PC-9 (cell line): ENCODE data around the gene PIK3R3. TPM values are rescaled to one million over a fixed set of nuclear protein-coding genes. Genes with fewer than 3 reads are reported as not detected.

ENCODE experiments used
- BruUV-seq: library from RNA; stranded (reverse); fragments of 400-500 nt; replicated peaks from 2 replicates; lab custom pipeline; 2021; lab: Mats Ljungman, UMichigan
- CTCF ChIA-PET: fragments of 300-600 bp; sonication (Branson Sonifier 250); formaldehyde crosslinking; loops from one replicate; lab custom pipeline; 2022; ENCODE audit warnings: antibody characterized with exemption; lab: Charles Lee
- POLR2A ChIA-PET: fragments of 300-600 bp; sonication (Branson Sonifier 250); formaldehyde crosslinking; loops from one replicate; lab custom pipeline; 2022; ENCODE audit warnings: antibody characterized with exemption; ENCODE audit not compliant: unreplicated experiment; lab: Charles Lee
- DNase-seq, 2 experiments: peaks; one replicate each; pipeline versions ENCODE4 v3.0.0 to v3.0.0-alpha.2; 2015 to 2022; ENCODE audit warnings: mixed read lengths in 1 of 2
- H2AFZ ChIP-seq: fragments of 200-600 bp; sonication (generic); 2 replicates; pipeline ENCODE4 v1.8.1; 2017; ENCODE audit warnings: antibody characterized with exemption
- H3F3A ChIP-seq: fragments of 200-600 bp; sonication (generic); 2 replicates; pipeline ENCODE4 v1.8.1; 2017; ENCODE audit warnings: antibody characterized with exemption, mild to moderate bottlenecking, low read depth; ENCODE audit not compliant: insufficient read depth
- H3K27ac ChIP-seq: fragments of 200-600 bp; sonication (generic); 2 replicates; pipeline ENCODE4 v1.6.1; 2016; ENCODE audit warnings: mixed run types
- H3K27me3 ChIP-seq: fragments of 200-600 bp; sonication (generic); 2 replicates; pipeline ENCODE4 v1.6.1; 2016; ENCODE audit warnings: low read depth, mixed run types; ENCODE audit not compliant: insufficient read depth
- H3K36me3 ChIP-seq: fragments of 200-600 bp; sonication (generic); 2 replicates; pipeline ENCODE4 v1.6.1; 2016; ENCODE audit warnings: low read depth, mixed run types
- H3K4me1 ChIP-seq: fragments of 200-600 bp; sonication (generic); replicated peaks from 2 replicates; pipeline ENCODE4 v1.6.1; 2016; ENCODE audit warnings: mixed run types; ENCODE audit not compliant: insufficient read depth
- H3K4me2 ChIP-seq: fragments of 200-600 bp; sonication (generic); 2 replicates; pipeline ENCODE4 v1.6.1; 2017; ENCODE audit warnings: mixed run types
- H3K4me3 ChIP-seq: fragments of 200-600 bp; sonication (generic); 2 replicates; pipeline ENCODE4 v1.6.1; 2016; ENCODE audit warnings: mixed run types
- H3K79me2 ChIP-seq: fragments of 200-600 bp; sonication (generic); 2 replicates; pipeline ENCODE4 v1.6.1; 2017; ENCODE audit warnings: low read depth, mixed run types
- H3K9me2 ChIP-seq: fragments of 200-600 bp; sonication (generic); 2 replicates; pipeline ENCODE4 v1.8.1; 2017; ENCODE audit warnings: mild to moderate bottlenecking; ENCODE audit not compliant: insufficient read depth
- H3K9me3 ChIP-seq: fragments of 200-600 bp; sonication (generic); 2 replicates; pipeline ENCODE4 v1.8.1; 2016; ENCODE audit warnings: low read depth; ENCODE audit not compliant: insufficient read depth
- H4K20me1 ChIP-seq: fragments of 200-600 bp; sonication (generic); 2 replicates; pipeline ENCODE4 v1.8.1; 2017; ENCODE audit not compliant: insufficient read depth
- CTCF ChIP-seq: fragments of 200-600 bp; sonication (generic); conservative IDR thresholded peaks from 2 replicates; pipeline ENCODE4 v1.6.1; 2017; ENCODE audit warnings: mixed run types, antibody characterized with exemption, mild to moderate bottlenecking, moderate library complexity
- EZH2 ChIP-seq: fragments of 200-600 bp; sonication (generic); IDR thresholded peaks from 2 replicates; pipeline ENCODE4 v1.8.0; 2017; ENCODE audit warnings: antibody characterized with exemption, low read depth
- intact Hi-C: fragments of 100-400 bp; cut with micrococcal nuclease; formaldehyde crosslinking; loops from one replicate; pipeline ENCODE4 v1.10.0; 2022; ENCODE audit not compliant: unreplicated experiment
- total RNA-seq: library from RNA; stranded (reverse); gene quantifications from 2 replicates; pipeline ENCODE4 v1.2.3, GENCODE V29; 2021

Gene PIK3R3
- total RNA-seq, 1 experiment from 2014 or later = 44.2 TPM

GRCh38 chr1:46021046-46021996 lies 111.1 kb downstream of the PIK3R3 start:
- Histone ChIP-seq H3K4me3 (no peak overlapping the region), H3K36me3 (no peaks in the 10 kb centered on the region; the same call in 1 of the 2 replicates), H3K4me1 (no peaks in the 10 kb centered on the region), H3K79me2 (no peaks in the 10 kb centered on the region), H3K27ac (no peak overlapping the region), H3K27me3 (no peaks in the 10 kb centered on the region), H3K9me3 (no peaks in the 10 kb centered on the region), H2AFZ (no peak overlapping the region), H3K9me2 (no peaks in the 10 kb centered on the region), H4K20me1 (no peaks in the 10 kb centered on the region), H3K4me2 (no peak overlapping the region), H3F3A (no peaks in the 10 kb centered on the region)
- TF ChIP-seq EZH2 (no peak), CTCF (no peak)
- intact Hi-C loops = no loop called here
- POLR2A ChIA-PET = no interaction called here
- BruUV-seq = no TSS peak
- no peak for DNase-seq
- CTCF ChIA-PET = no interaction called here

- no peaks in the 10 kb centered on the region for H3K4me1 ChIP-seq
- no peaks in the 10 kb centered on the region; the same call in 1 of the 2 replicates for H3K36me3 ChIP-seq
- no peak overlapping the region for H3K4me3 ChIP-seq
- POLR2A ChIA-PET = no interaction called here
- H4K20me1 ChIP-seq = no peaks in the 10 kb centered on the region
- H2AFZ ChIP-seq = no peak overlapping the region
- intact Hi-C loops = no loop called here
- H3F3A ChIP-seq = no peaks in the 10 kb centered on the region
- no peak for DNase-seq
- H3K9me2 ChIP-seq = no peaks in the 10 kb centered on the region
- CTCF ChIA-PET = no interaction called here
- H3K27me3 ChIP-seq = no peaks in the 10 kb centered on the region
- no peaks in the 10 kb centered on the region for H3K79me2 ChIP-seq
- no peak overlapping the region for H3K4me2 ChIP-seq
- no TSS peak for BruUV-seq
- H3K9me3 ChIP-seq = no peaks in the 10 kb centered on the region
- H3K27ac ChIP-seq = no peak overlapping the region
- TF ChIP-seq CTCF (no peak), EZH2 (no peak)
Measured at GRCh38 chr1:46020010-46020409, 112.4 kb downstream of the PIK3R3 start.

- TF ChIP-seq CTCF (no peak), EZH2 (no peak)
- Histone ChIP-seq H3K9me3 (no peaks in the 10 kb centered on the region), H4K20me1 (no peaks in the 10 kb centered on the region), H3K4me1 (no peaks in the 10 kb centered on the region), H3F3A (no peaks in the 10 kb centered on the region), H3K9me2 (no peaks in the 10 kb centered on the region), H3K27me3 (no peaks in the 10 kb centered on the region), H3K4me2 (no peak overlapping the region), H3K36me3 (no peaks in the 10 kb centered on the region; the same call in 1 of the 2 replicates), H3K79me2 (no peaks in the 10 kb centered on the region), H3K27ac (no peak overlapping the region), H2AFZ (no peak overlapping the region), H3K4me3 (no peak overlapping the region)
- no TSS peak for BruUV-seq
- no peak for DNase-seq
- CTCF ChIA-PET = no interaction called here
- POLR2A ChIA-PET = interaction anchor here (0.6 kb wide), 1 partner anchor 1466 kb away, joined by 4 read pairs; no protein-coding TSS in a partner anchor
- intact Hi-C loops = no loop called here
Measured at GRCh38 chr1:46019348-46019747, 113.1 kb downstream of the PIK3R3 start.
